ENCODE data around the gene SRP68. TPM values are rescaled to one million over a fixed set of nuclear protein-coding genes. Genes with fewer than 3 reads are reported as not detected.

The SRP68 gene
- total RNA-seq, 2 donors from 2014 or later, result 73.9 to 78.0 TPM

- DNase-seq, result no peak
- H3K27me3 Mint-ChIP-seq (ENCODE audit: insufficient read depth), result peaks cover 8% of the 10 kb centered on the region
These were observed 57.4 kb downstream of the SRP68 start for GRCh38 chr17:76014925-76015261.

GRCh38 chr17:76014100-76014924 lies 58.0 kb downstream of the SRP68 start:
- H3K9me3 ChIP-seq (ENCODE audit: control insufficient read depth, low read length), result no peaks in the 10 kb centered on the region
- no peaks in the 10 kb centered on the region for H3K4me1 ChIP-seq (ENCODE audit: control insufficient read depth, insufficient read depth, low read length)
- no peaks in the 10 kb centered on the region for H3K36me3 ChIP-seq (ENCODE audit: control insufficient read depth, insufficient read depth, low read length)
- no peaks in the 10 kb centered on the region for H3K27me3 ChIP-seq (ENCODE audit: control insufficient read depth, insufficient read depth, low read length, poor library complexity, severe bottlenecking)
- no peak overlapping the region for H3K9ac ChIP-seq (ENCODE audit: extremely low read depth, low read length, poor library complexity, severe bottlenecking)
- peak; percentile 98 for DNase-seq
- H3K4me3 ChIP-seq (ENCODE audit: low read length), result no peak overlapping the region
- WGBS, 2 experiments (ENCODE audit: insufficient coverage in 1 of 2, insufficient read length in 1 of 2), result 43 to 53% methylated on average over 13 to 19 of the region's 19 CpGs
- no peak overlapping the region for H3K4me3 Mint-ChIP-seq
- H3K36me3 Mint-ChIP-seq (ENCODE audit: low read depth), result no peaks in the 10 kb centered on the region
- peaks cover 5% of the 10 kb centered on the region for H3K4me1 Mint-ChIP-seq
- H3K27ac Mint-ChIP-seq, result no peak overlapping the region
- H3K27me3 Mint-ChIP-seq (ENCODE audit: insufficient read depth), result peaks cover 8% of the 10 kb centered on the region
- H3K9me3 Mint-ChIP-seq, result no peaks in the 10 kb centered on the region
- H3K27ac ChIP-seq (ENCODE audit: low read depth, low read length), result no peak overlapping the region
- TF ChIP-seq CTCF (conservative IDR thresholded peaks at IDR 0.05), result peak; percentile 99

More at GRCh38 chr17:76014925-76015261, 57.4 kb downstream of the SRP68 start:
- no peaks in the 10 kb centered on the region for H3K9me3 Mint-ChIP-seq
- H3K4me3 Mint-ChIP-seq, result no peak overlapping the region
- Histone ChIP-seq H3K27ac (ENCODE audit: low read depth, low read length) (no peak overlapping the region), H3K36me3 (ENCODE audit: control insufficient read depth, insufficient read depth, low read length) (no peaks in the 10 kb centered on the region), H3K27me3 (ENCODE audit: control insufficient read depth, insufficient read depth, low read length, poor library complexity, severe bottlenecking) (no peaks in the 10 kb centered on the region), H3K9ac (ENCODE audit: extremely low read depth, low read length, poor library complexity, severe bottlenecking) (no peak overlapping the region), H3K4me3 (ENCODE audit: low read length) (no peak overlapping the region), H3K4me1 (ENCODE audit: control insufficient read depth, insufficient read depth, low read length) (no peaks in the 10 kb centered on the region), H3K9me3 (ENCODE audit: control insufficient read depth, low read length) (no peaks in the 10 kb centered on the region)
- H3K27ac Mint-ChIP-seq, result no peak overlapping the region
- WGBS, 2 experiments (ENCODE audit: insufficient coverage in 1 of 2, insufficient read length in 1 of 2), result 93 to 96% methylated on average over 21 to 26 of the region's 26 CpGs
- H3K4me1 Mint-ChIP-seq, result peaks cover 5% of the 10 kb centered on the region
- no peaks in the 10 kb centered on the region for H3K36me3 Mint-ChIP-seq (ENCODE audit: low read depth)
- no peak for TF ChIP-seq CTCF (conservative IDR thresholded peaks at IDR 0.05)

- Mint-ChIP-seq H3K27me3 (ENCODE audit: insufficient read depth) (peaks cover 8% of the 10 kb centered on the region), H3K4me3 (no peak overlapping the region), H3K4me1 (peaks cover 5% of the 10 kb centered on the region), H3K9me3 (no peaks in the 10 kb centered on the region), H3K36me3 (ENCODE audit: low read depth) (no peaks in the 10 kb centered on the region), H3K27ac (peak overlapping the region; percentile 44)
- Histone ChIP-seq H3K9me3 (ENCODE audit: control insufficient read depth, low read length) (no peaks in the 10 kb centered on the region), H3K4me3 (ENCODE audit: low read length) (no peak overlapping the region), H3K27ac (ENCODE audit: low read depth, low read length) (no peak overlapping the region), H3K9ac (ENCODE audit: extremely low read depth, low read length, poor library complexity, severe bottlenecking) (no peak overlapping the region), H3K27me3 (ENCODE audit: control insufficient read depth, insufficient read depth, low read length, poor library complexity, severe bottlenecking) (no peaks in the 10 kb centered on the region), H3K36me3 (ENCODE audit: control insufficient read depth, insufficient read depth, low read length) (no peaks in the 10 kb centered on the region), H3K4me1 (ENCODE audit: control insufficient read depth, insufficient read depth, low read length) (no peaks in the 10 kb centered on the region)
- DNase-seq, result no peak
- WGBS, 2 experiments (ENCODE audit: insufficient coverage in 1 of 2, insufficient read length in 1 of 2), result 77 to 90% methylated on average over 7 to 15 of the region's 15 CpGs
- TF ChIP-seq CTCF (conservative IDR thresholded peaks at IDR 0.05), result no peak
These were observed 58.9 kb downstream of the SRP68 start for GRCh38 chr17:76013377-76013932.

All from endodermal cell (in vitro differentiated cells).